ENCODE results near the gene MAML2. TPM values are rescaled to one million over a fixed set of nuclear protein-coding genes. Genes with fewer than 3 reads are reported as not detected.

The MAML2 gene
- total RNA-seq, 1 donor from 2014 or later, result 4.1 TPM

DNA sequence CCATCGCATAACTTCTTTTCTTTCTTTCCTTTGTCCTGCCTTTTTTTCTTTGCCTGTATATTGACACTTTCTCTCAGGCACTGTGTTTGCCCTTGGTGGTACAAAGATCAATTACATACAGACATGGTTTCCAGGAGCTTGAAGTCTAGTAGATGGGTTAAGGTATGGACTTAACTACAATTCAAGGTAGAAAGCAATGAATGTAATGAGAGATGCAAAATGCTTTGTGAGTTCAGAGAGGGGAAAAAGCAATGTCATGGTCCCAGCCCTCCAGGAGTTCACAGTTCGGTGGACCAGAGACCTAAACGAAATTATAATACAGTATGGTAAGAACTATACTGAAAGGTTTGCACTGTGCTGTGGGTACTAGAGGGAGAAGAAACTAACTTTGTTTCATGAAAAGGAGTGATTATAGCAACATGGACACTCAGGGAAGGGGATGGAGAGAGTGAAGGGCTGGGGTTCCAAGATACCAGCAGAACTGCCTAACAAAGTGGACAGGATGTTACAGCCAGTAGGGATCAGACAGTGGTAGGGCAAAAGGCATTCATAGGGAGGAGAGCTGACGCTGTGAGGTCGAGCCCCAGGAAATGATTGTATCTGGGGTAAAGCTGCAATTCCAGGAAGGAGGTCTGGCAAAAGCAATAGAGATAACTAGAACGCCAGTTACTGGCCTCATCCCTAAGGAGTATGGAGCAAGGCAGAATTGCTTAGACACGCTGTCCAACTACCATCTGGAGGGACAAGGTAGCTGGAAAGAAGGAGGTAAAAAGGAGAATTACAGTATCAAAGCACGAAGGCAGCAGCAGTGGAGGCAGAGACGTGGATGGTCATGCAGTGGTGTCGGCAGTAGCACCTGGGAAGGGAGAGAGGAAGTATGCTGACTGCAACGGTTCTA is 260.7 kb downstream of the MAML2 start:
- intact Hi-C loops (cut with micrococcal nuclease), result no loop called here
- no peak for DNase-seq
- peak; percentile 50 for ATAC-seq

DNA sequence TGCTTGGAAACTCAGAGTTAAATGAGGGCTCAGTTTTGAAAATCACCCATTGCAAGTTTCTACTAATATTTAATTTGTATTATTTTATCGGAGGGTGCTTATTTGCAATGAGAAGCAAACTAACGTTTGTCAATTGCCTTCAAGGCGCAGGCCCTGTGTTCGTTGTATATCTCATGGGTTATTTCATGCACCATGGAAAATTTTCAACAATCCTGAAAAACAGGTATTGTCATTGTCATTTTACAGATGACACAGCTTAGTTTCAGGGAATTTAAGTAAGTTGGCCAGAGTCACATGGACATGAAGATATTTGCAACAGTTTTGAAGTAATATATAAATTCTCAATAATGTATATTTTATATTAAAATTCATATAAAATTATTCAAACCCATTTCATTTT is 261.4 kb downstream of the MAML2 start:
- DNase-seq, result no peak
- intact Hi-C loops (cut with micrococcal nuclease), result no loop called here
- no peak for ATAC-seq

- ATAC-seq (no peak), DNase-seq (no peak)
- intact Hi-C loops (cut with micrococcal nuclease), result no loop called here
Observed at GRCh38 chr11:96079691-96080090, 263.3 kb downstream of the MAML2 start.

DNA sequence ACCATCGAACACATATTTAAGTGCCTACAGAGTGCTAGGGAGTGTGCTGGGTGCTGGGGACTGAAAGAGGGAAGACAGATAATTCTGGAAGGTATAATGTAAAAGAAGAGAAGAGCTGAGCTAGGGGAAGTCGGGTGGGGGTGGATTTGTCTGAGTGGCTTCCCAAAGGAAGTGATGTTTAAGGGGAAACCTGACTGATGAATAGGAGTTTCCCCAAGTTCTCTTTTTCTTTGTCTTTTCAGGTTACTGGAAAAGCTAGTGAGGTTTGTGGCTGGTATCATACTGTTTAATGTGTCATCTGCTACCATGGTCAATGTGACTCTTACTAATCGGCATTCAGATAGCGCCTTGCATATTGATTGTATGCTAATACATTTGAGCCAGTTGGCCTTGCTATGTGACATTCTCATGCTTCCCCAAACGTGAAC is 267.4 kb downstream of the MAML2 start:
- intact Hi-C loops (cut with micrococcal nuclease), result no loop called here
- DNase-seq (no peak), ATAC-seq (no peak)

DNA sequence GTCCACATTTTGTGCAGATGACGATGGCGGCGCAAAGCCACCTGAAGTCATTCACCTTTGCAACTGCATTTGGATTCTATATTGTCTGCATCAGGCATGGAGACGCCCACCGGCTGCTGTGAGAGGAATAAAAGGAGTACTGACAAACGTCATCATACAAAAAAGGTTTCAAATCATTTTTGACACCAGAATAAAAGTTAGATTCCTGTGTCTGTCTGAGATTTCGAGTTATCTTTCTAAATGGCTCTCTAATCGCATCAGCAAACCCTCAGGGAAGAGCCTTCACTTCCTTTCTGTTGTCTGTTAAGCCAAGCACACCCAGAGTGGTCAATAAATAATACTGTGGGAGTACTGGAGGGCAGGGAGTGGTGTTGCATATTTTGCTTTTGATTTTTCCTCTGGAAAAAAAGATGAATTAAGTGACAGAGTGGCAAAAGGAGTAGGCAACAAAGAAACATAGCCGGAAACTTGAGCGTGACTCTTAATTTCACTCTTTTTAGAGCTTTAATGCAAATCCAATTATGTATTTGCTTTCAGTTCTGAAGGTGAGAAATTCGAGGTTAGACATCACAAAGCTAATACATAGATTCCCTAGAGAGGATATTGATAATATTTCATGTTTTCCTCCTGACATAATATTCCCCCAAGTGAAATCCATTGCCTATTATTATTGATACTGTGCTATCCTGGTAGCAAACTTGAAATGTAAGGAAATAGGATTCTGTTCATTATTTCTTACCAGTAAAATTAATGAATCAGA is 268.3 kb downstream of the MAML2 start:
- ATAC-seq, result no peak
- intact Hi-C loops (cut with micrococcal nuclease), result no loop called here
- DNase-seq, result no peak

GRCh38 chr11:96073536-96073935 is 269.5 kb downstream of the MAML2 start:
- intact Hi-C loops (cut with micrococcal nuclease), result no loop called here
- ATAC-seq (no peak), DNase-seq (no peak)

GRCh38 chr11:96072592-96072991 is 270.4 kb downstream of the MAML2 start:
- intact Hi-C loops (cut with micrococcal nuclease), result no loop called here
- ATAC-seq (no peak), DNase-seq (peak; percentile 37)

- intact Hi-C loops (cut with micrococcal nuclease), result no loop called here
- DNase-seq, result no peak
- ATAC-seq, result no peak
Observed at GRCh38 chr11:96070453-96070852, 272.5 kb downstream of the MAML2 start.

DNA sequence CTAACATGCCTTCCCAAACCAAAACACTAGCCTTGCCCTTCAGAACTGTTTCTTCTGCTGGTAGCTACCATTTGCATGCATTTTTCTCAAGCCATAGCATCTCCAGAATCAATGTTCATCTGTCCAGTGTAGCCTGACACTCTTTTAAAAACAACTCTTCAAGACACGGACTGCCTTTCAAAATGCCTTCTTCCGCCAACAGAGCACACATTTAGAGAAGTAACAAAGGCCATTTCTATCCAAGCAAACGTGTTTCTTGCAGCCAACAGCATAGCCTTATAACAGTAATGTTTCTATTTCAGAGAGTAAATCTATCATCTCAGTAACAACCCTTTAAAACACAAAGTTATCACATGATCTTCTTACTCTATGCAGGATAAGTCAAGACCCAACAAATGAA is 275.8 kb downstream of the MAML2 start:
- ATAC-seq (no peak), DNase-seq (no peak)
- intact Hi-C loops (cut with micrococcal nuclease), result no loop called here

- no peak for ATAC-seq
- DNase-seq, result no peak
- intact Hi-C loops (cut with micrococcal nuclease), result no loop called here
Observed at GRCh38 chr11:96065379-96065778, 277.6 kb downstream of the MAML2 start.

- intact Hi-C loops (cut with micrococcal nuclease), result no loop called here
- no peak for ATAC-seq
- no peak for DNase-seq
Observed at GRCh38 chr11:96063886-96064285, 279.1 kb downstream of the MAML2 start.

DNA sequence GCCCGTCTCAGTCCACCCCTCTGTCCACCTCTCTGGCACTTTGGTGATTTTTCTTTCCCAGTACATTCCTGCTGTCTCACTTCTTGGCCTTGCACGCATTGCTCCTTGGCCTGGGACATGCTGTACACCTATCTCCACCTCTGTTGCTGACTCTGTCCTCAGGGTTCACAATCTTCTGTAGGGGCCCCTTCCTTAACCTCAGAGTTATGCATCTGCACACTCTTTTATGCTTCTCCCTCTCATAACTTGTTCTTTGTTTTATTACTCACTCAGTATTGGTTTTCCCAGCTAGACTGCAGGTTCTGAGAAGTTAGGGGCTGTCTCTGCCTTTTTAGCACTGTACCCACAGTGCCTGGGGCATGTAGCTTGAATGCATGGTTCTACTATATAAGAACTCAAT is 279.9 kb downstream of the MAML2 start:
- ATAC-seq, result no peak
- intact Hi-C loops (cut with micrococcal nuclease), result no loop called here
- no peak for DNase-seq

DNA sequence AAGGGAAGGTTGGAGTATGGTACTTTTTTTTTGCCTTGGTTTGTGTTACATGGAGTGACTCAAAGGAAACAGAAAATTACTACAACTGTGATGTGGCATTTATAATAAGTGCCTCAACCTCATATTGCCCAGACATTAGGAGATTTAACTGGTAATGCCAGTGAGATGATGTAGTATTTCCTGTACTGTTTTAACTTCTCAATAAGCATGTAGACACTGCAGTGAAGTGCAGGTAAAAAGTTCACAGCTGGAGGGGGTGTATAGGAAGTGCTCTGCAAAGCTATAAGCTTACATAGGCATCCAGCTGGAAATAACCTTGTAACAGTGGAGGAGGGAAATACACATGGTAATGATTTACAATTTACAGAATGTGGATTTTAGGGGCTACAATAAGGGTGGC is 280.9 kb downstream of the MAML2 start:
- ATAC-seq, result no peak
- intact Hi-C loops (cut with micrococcal nuclease), result no loop called here
- DNase-seq, result no peak

GRCh38 chr11:96061730-96062129 is 281.3 kb downstream of the MAML2 start:
- DNase-seq, result no peak
- intact Hi-C loops (cut with micrococcal nuclease), result no loop called here
- ATAC-seq, result no peak

DNA sequence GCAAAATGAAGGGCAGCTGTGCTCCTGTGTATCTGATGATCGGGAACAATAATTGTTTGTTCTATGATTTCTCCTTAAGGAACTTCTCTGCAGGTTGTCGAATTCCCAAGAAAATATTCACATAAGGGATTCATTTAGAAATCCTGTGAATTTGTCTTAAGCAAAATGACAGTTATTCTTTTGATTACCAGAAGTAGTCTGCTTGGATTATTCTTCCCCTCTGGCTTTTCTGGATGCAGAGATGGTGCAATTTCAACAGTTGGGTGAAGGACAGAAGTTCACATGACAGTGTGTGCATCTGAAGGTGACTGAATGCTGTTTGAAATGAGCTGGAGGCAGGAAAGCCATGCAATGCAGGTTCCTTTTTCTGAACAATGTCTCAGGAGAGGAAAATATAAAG is 281.9 kb downstream of the MAML2 start:
- intact Hi-C loops (cut with micrococcal nuclease), result no loop called here
- no peak for ATAC-seq
- DNase-seq, result no peak

- intact Hi-C loops (cut with micrococcal nuclease), result loop anchor here (5.0 kb wide), 1 partner anchor 280 kb away; no protein-coding TSS in a partner anchor
- DNase-seq (no peak), ATAC-seq (no peak)
Observed at GRCh38 chr11:96057502-96057901, 285.5 kb downstream of the MAML2 start.

- DNase-seq, result no peak
- no peak for ATAC-seq
- intact Hi-C loops (cut with micrococcal nuclease), result loop anchor here (5.0 kb wide), 1 partner anchor 281 kb away; no protein-coding TSS in a partner anchor
Observed at GRCh38 chr11:96056576-96056975, 286.4 kb downstream of the MAML2 start.

DNA sequence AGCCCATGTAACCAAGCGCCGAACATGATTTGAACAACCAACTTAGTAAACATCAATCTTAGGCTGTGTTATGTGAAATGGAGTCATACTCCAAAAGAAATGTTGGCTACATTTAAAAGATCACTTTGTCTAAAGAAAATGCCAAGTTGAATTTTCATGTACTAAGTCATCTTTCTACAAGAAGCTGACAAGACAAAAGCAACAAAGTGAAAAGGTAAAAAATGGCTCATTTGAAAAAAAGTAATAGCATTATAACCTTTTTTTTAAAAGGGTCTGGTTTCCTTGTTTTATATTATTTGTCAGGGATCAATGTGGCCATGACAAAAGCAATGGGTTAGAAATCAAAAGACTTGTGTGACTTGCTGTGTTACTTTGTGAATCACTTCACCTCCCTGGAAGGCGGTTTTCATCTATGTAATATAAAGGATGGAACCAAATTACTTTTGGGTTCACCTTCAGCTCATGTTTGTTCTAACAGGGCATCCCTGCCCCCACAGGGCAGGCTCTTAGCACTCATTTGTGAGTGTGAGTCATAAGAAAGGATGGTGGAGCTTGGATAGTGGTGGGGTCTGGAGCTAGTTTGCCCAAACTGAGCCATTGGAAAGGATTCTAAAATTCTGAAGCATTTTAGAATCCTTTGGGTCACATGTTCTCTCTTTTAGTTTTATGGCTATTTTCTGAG is 287.1 kb downstream of the MAML2 start:
- DNase-seq, result no peak
- no peak for ATAC-seq
- intact Hi-C loops (cut with micrococcal nuclease), result loop anchor here (5.0 kb wide), 1 partner anchor 281 kb away; no protein-coding TSS in a partner anchor

DNA sequence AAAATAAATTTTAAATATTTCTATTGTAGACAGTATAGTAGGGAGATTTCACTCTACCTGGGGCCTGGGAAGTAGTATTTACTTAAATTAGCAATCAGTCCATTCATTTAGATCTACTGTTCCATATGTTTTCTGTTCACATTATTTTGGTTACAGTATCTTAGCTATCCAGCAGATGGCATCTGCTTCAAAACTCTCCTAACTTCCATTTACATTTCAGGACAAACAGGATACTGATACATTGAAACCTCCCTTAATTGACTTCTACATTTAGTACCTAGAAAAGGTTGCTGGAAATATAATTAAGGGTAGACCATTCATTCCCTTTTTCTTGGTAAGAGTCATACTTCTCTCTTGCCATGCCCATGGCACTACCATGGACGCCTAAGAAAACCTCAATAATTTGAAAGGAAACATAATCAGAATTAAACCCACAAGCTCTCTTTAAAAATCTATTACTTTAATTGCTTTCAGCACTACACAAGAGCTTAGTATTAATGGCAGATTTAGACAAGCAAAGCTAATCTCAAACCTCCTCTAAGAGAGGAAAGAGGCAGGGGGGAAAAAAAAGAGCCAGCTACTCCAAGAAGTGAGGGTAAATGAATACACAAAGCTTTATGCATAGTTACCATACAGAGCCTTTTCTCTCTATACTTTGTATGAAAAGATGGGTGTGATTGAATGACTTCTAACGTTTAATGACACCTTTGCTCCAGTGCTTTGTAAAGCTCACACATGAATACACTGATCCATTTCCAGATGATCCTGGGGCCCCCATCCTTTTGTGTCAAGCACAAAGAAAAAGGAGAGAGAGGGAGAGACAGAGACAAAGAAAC is 287.9 kb downstream of the MAML2 start:
- intact Hi-C loops (cut with micrococcal nuclease), result loop anchor here (5.0 kb wide), 1 partner anchor 282 kb away; no protein-coding TSS in a partner anchor
- DNase-seq, result no peak
- peak; percentile 55 for ATAC-seq

All from left ventricle myocardium superior (tissue), 1 donor.